A549 (cell line): ENCODE results near the gene PGM5. TPM values are rescaled to one million over a fixed set of nuclear protein-coding genes. Genes with fewer than 3 reads are reported as not detected.

Source experiments
- ATAC-seq, 2 experiments: fragments of 200-7000 bp in 1 of 2; fragments of >200 bp in 1 of 2; cut with Nextera tagmentation in 1 of 2; cut with Tn5 transposase in 1 of 2; 3 replicates each; pipeline versions ENCODE4 v1.8.0 to v1.9.1; 2018 to 2020; ENCODE audit warnings: mild to moderate bottlenecking in 1 of 2, moderate library complexity in 1 of 2
- CTCF ChIA-PET: fragments of 300-600 bp; sonication (Branson Sonifier 250); formaldehyde crosslinking; extraction: SDS; loops from one replicate; lab custom pipeline; 2021; ENCODE audit warnings: antibody characterized with exemption, inconsistent platforms; lab: Yijun Ruan, JAX
- POLR2A ChIA-PET: fragments of 350-600 bp; formaldehyde crosslinking; extraction: SDS; loops from one replicate; lab custom pipeline; 2021; ENCODE audit warnings: antibody characterized with exemption, inconsistent platforms; lab: Yijun Ruan, JAX
- DNase-seq, 2 experiments: peaks; one replicate each; pipeline versions ENCODE4 v3.0.0 to v3.0.0-alpha.2; 2011 to 2016; ENCODE audit warnings: low read depth in 1 of 2, low spot score in 1 of 2
- FAIRE-seq: peaks from 2 replicates; lab custom pipeline; 2011; peaks lifted over from hg19 to GRCh38; lab: Jason Lieb, UNC
- H3K27ac ChIP-seq, 2 experiments: fragments of >200 bp; sonication (Bioruptor Twin); formaldehyde crosslinking; 3 replicates each; pipeline ENCODE4 v1.5.1; 2016 to 2017
- H3K4me1 ChIP-seq: fragments of >200 bp; sonication (Bioruptor Twin); formaldehyde crosslinking; 3 replicates; pipeline ENCODE4 v1.6.1; 2016
- H3K4me2 ChIP-seq: fragments of >200 bp; sonication (Bioruptor Twin); formaldehyde crosslinking; 3 replicates; pipeline ENCODE4 v1.6.1; 2016
- H3K4me3 ChIP-seq: fragments of >200 bp; sonication (Bioruptor Twin); formaldehyde crosslinking; 3 replicates; pipeline ENCODE4 v1.5.1; 2016
- H3K9me3 ChIP-seq: fragments of >200 bp; sonication (Bioruptor Twin); formaldehyde crosslinking; 3 replicates; pipeline ENCODE4 v1.6.1; 2016
- CEBPB ChIP-seq, 2 experiments: fragments of >200 bp in 1 of 2; sonication (Bioruptor Twin) in 1 of 2; formaldehyde crosslinking in 1 of 2; IDR thresholded peaks; 2 replicates each; pipeline ENCODE4 v1.6.1; 2012 to 2016
- CHD2 ChIP-seq: fragments of 150-350 bp; IDR thresholded peaks from 2 replicates; pipeline ENCODE4 v1.6.1; 2014; ENCODE audit warnings: low read length; ENCODE audit not compliant: partially characterized antibody
- ESRRA ChIP-seq: fragments of 150-350 bp; IDR thresholded peaks from 2 replicates; pipeline ENCODE4 v1.6.1; 2014; ENCODE audit warnings: mild to moderate bottlenecking, low read length, borderline replicate concordance
- FOSL2 ChIP-seq, 2 experiments: fragments of 450-650 bp in 1 of 2; fragments of >200 bp in 1 of 2; sonication (Bioruptor Twin) in 1 of 2; formaldehyde crosslinking; IDR thresholded peaks; 2 replicates each; pipeline versions ENCODE4 v1.5.0 to v1.6.1; 2016 to 2020; ENCODE audit warnings: mild to moderate bottlenecking in 1 of 2, moderate library complexity in 1 of 2
- FOXS1 ChIP-seq: fragments of 250-450 bp; sonication (Bioruptor Pico); IDR thresholded peaks from 2 replicates; pipeline ENCODE4 v1.5.0; 2020; ENCODE audit warnings: mild to moderate bottlenecking, moderate library complexity
- HEYL ChIP-seq: fragments of 250-450 bp; sonication (Bioruptor Pico); IDR thresholded peaks from 2 replicates; pipeline ENCODE4 v1.8.0; 2021; ENCODE audit warnings: mild to moderate bottlenecking, moderate library complexity
- HMGXB4 ChIP-seq: fragments of 250-450 bp; sonication (Bioruptor Pico); IDR thresholded peaks from 2 replicates; pipeline ENCODE4 v1.5.0; 2021; ENCODE audit warnings: mild to moderate bottlenecking, moderate library complexity, borderline replicate concordance
- HOXA7 ChIP-seq: fragments of 250-450 bp; sonication (Bioruptor Pico); IDR thresholded peaks from 2 replicates; pipeline ENCODE4 v1.5.0; 2020; ENCODE audit warnings: mild to moderate bottlenecking, moderate library complexity
- HOXB13 ChIP-seq: fragments of 250-450 bp; sonication (Bioruptor Pico); IDR thresholded peaks from 2 replicates; pipeline ENCODE4 v1.5.0; 2020; ENCODE audit warnings: low read depth, mild to moderate bottlenecking, moderate library complexity
- MAFK ChIP-seq: fragments of 450-650 bp; IDR thresholded peaks from 2 replicates; pipeline ENCODE4 v1.6.1; 2014; ENCODE audit not compliant: partially characterized antibody
- NFE2L2 ChIP-seq: fragments of 150-350 bp; conservative IDR thresholded peaks from 2 replicates; pipeline ENCODE4 v1.6.1; 2014; ENCODE audit warnings: low read length
- NR3C1 ChIP-seq: fragments of >200 bp; sonication (Bioruptor Twin); formaldehyde crosslinking; IDR thresholded peaks from 3 replicates; pipeline ENCODE4 v1.6.1; 2017
- POLR2A ChIP-seq: IDR thresholded peaks from 2 replicates; pipeline ENCODE4 v1.6.1; 2012; ENCODE audit warnings: mild to moderate bottlenecking, low read length
- RAD21 ChIP-seq, 2 experiments: fragments of >200 bp in 1 of 2; sonication (Bioruptor Twin) in 1 of 2; formaldehyde crosslinking in 1 of 2; IDR thresholded peaks in 1 of 2; conservative IDR thresholded peaks in 1 of 2; 2 replicates in 1 of 2; 3 replicates in 1 of 2; pipeline ENCODE4 v1.6.1; 2012 to 2018; ENCODE audit warnings: inconsistent platforms in 1 of 2
- REST ChIP-seq: fragments of 200-600 bp; sonication (generic); IDR thresholded peaks from 2 replicates; pipeline ENCODE4 v1.6.1; 2016; ENCODE audit warnings: antibody characterized with exemption, mild to moderate bottlenecking, moderate library complexity
- RFX5 ChIP-seq: fragments of 450-650 bp; IDR thresholded peaks from 2 replicates; pipeline ENCODE4 v1.7.1; 2014; ENCODE audit warnings: antibody characterized with exemption, mild to moderate bottlenecking, moderate library complexity
- RNF2 ChIP-seq: fragments of 200-600 bp; sonication (generic); IDR thresholded peaks from 2 replicates; pipeline ENCODE4 v1.6.1; 2016; ENCODE audit warnings: low read depth, mild to moderate bottlenecking, antibody characterized with exemption, moderate library complexity, borderline replicate concordance
- SREBF2 ChIP-seq: fragments of 450-650 bp; IDR thresholded peaks from 2 replicates; pipeline ENCODE4 v1.6.1; 2014; ENCODE audit warnings: mild to moderate bottlenecking, moderate library complexity
- USF2 ChIP-seq: fragments of 450-650 bp; IDR thresholded peaks from 2 replicates; pipeline ENCODE4 v1.6.1; 2014; ENCODE audit warnings: antibody characterized with exemption
- ZSCAN20 ChIP-seq: fragments of 250-450 bp; sonication (Bioruptor Pico); IDR thresholded peaks from 2 replicates; pipeline ENCODE4 v1.8.0; 2022; ENCODE audit warnings: mild to moderate bottlenecking, moderate library complexity
- WGBS: methylation state at CpG from one replicate; pipeline ENCODE4 v1.1.6; 2017; ENCODE audit errors: missing lambda C conversion rate; 5-methylcytosine and 5-hydroxymethylcytosine counted together
- polyA plus RNA-seq, 4 experiments: library from polyadenylated mRNA; depleted of rRNA in 3 of 4; stranded (reverse); fragments of >200 nt; fragmentation: RNase III in 1 of 4; extraction: RNeasy Plus Mini Kit Qiagen cat#74134 plus additional on column Dnase treatment in 1 of 4; gene quantifications; 2 replicates in 3 of 4; 3 replicates in 1 of 4; pipeline ENCODE4 v1.2.3, GENCODE V29; 2011 to 2017

Gene PGM5
- polyA plus RNA-seq, 2 of the 4 experiments (the other 2 are of a cell fraction): 0.18 TPM; not detected in 1

GRCh38 chr9:68508547-68508946 is 152.1 kb downstream of the PGM5 start:
- DNase-seq: no peak
- no peak for FAIRE-seq
- H3K9me3 ChIP-seq: no peaks in the 10 kb centered on the region
- no peak overlapping the region for H3K4me3 ChIP-seq
- ChIA-PET CTCF (interaction anchor here (1.6 to 1.9 kb wide), 2 partner anchors 10 to 34 kb away, joined by 5 to 6 read pairs; no protein-coding TSS in a partner anchor), POLR2A (no interaction called here)
- TF ChIP-seq FOSL2 (IDR thresholded peaks at IDR 0.05) (no peak), FOSL2 (CRISPR knock-in tag; IDR thresholded peaks at IDR 0.05) (no peak)
- WGBS: 48% methylated on average over 2 of the region's 2 CpGs
- H3K4me2 ChIP-seq: no peak overlapping the region
- no peaks in the 10 kb centered on the region for H3K4me1 ChIP-seq
- H3K27ac ChIP-seq: no peak overlapping the region
- no peak for ATAC-seq

- no peak for TF ChIP-seq HMGXB4 (CRISPR knock-in tag)
- TF ChIP-seq HEYL (CRISPR knock-in tag): no peak
- no peak for TF ChIP-seq CEBPB (IDR thresholded peaks at IDR 0.05)
- TF ChIP-seq FOXS1 (CRISPR knock-in tag): no peak
- no peak for TF ChIP-seq RNF2
- no peak for TF ChIP-seq HOXB13 (CRISPR knock-in tag)
- no peak for TF ChIP-seq RFX5
- no peak for TF ChIP-seq USF2
- TF ChIP-seq FOSL2 (IDR thresholded peaks at IDR 0.05): no peak
- no peak for TF ChIP-seq FOSL2 (CRISPR knock-in tag; IDR thresholded peaks at IDR 0.05)
- TF ChIP-seq HOXA7: no peak
- no peak for TF ChIP-seq ZSCAN20 (CRISPR knock-in tag)
- CTCF ChIA-PET: interaction anchor here (1.1 to 1.6 kb wide), 2 partner anchors 35 to 90 kb away, joined by 3 to 5 read pairs; no protein-coding TSS in a partner anchor
- Histone ChIP-seq H3K4me2 (no peak overlapping the region), H3K9me3 (no peaks in the 10 kb centered on the region), H3K4me3 (no peak overlapping the region), H3K4me1 (no peaks in the 10 kb centered on the region), H3K27ac (no peak overlapping the region)
- POLR2A ChIA-PET: no interaction called here
- ATAC-seq (no peak), FAIRE-seq (no peak), DNase-seq (no peak)
Observed at GRCh38 chr9:68509689-68510088, 153.3 kb downstream of the PGM5 start.

GRCh38 chr9:68513385-68513784 is 157.0 kb downstream of the PGM5 start:
- CTCF ChIA-PET: interaction anchor here (0.7 kb wide), 1 partner anchor 1239 kb away, joined by 3 read pairs; no protein-coding TSS in a partner anchor

More at GRCh38 chr9:68513385-68513784, 157.0 kb downstream of the PGM5 start:
- FAIRE-seq (no peak), DNase-seq (no peak), ATAC-seq (no peak)
- TF ChIP-seq MAFK (no peak), RAD21 (conservative IDR thresholded peaks at IDR 0.05 in 1 of 2, IDR thresholded peaks at IDR 0.05 in 1 of 2) (no peak), NR3C1 (no peak), ESRRA (no peak), POLR2A (no peak), SREBF2 (no peak), HMGXB4 (CRISPR knock-in tag) (no peak), CHD2 (no peak), NFE2L2 (no peak), REST (no peak)
- Histone ChIP-seq H3K4me3 (no peak overlapping the region), H3K9me3 (peaks cover 8% of the 10 kb centered on the region; the same call in 2 of the 3 replicates), H3K4me2 (no peak overlapping the region), H3K27ac (no peak overlapping the region), H3K4me1 (no peaks in the 10 kb centered on the region; the same call in 2 of the 3 replicates)
- POLR2A ChIA-PET: no interaction called here
- WGBS: 32% methylated on average over 3 of the region's 3 CpGs
